OCI-M2 (cell line): ENCODE data around the gene GOLGA8H.
"Not testable (repeated sequence)": the region's sequence is repeated elsewhere in the genome, so short reads cannot be mapped to it uniquely, and the experiment has no call there.

Experiments used
- DNase-seq: peaks from one replicate; lab custom pipeline; 2025; ENCODE audit not compliant: unreplicated experiment; lab: John Stamatoyannopoulos, UW

GOLGA8H gene

GRCh38 chr15:30603796-30604195, at the start of gene GOLGA8H:
Gene GOLGA8H (plus strand): TSS chr15:30604028. CDS start chr15:30604126, 98 bp downstream.
- not testable (repeated sequence) for DNase-seq

GRCh38 chr15:30566949-30567348, 36.9 kb upstream of the GOLGA8H start:
- DNase-seq, result not testable (repeated sequence)

- DNase-seq, result not testable (repeated sequence)
Observed at GRCh38 chr15:30573012-30573491, 30.8 kb upstream of the GOLGA8H start.

GRCh38 chr15:30579394-30579970, 24.3 kb upstream of the GOLGA8H start:
- not testable (repeated sequence) for DNase-seq

- not testable (repeated sequence) for DNase-seq
Observed at GRCh38 chr15:30580716-30581115, 23.1 kb upstream of the GOLGA8H start.

- not testable (repeated sequence) for DNase-seq
Observed at GRCh38 chr15:30598953-30599352, 4.9 kb upstream of the GOLGA8H start.

- DNase-seq, result not testable (repeated sequence)
Observed at GRCh38 chr15:30612271-30612670, 8.4 kb downstream of the GOLGA8H start.

- not testable (repeated sequence) for DNase-seq
Observed at GRCh38 chr15:30621342-30621741, 17.5 kb downstream of the GOLGA8H start.

- not testable (repeated sequence) for DNase-seq
Observed at GRCh38 chr15:30625436-30626193, 21.8 kb downstream of the GOLGA8H start, which contains the start of gene ARHGAP11B. Gene ARHGAP11B (plus strand): TSS chr15:30626128.

- DNase-seq, result not testable (repeated sequence)
Observed at GRCh38 chr15:30626194-30626565, 22.4 kb downstream of the GOLGA8H start.

- DNase-seq, result not testable (repeated sequence)
Observed at GRCh38 chr15:30626632-30627031, 22.8 kb downstream of the GOLGA8H start.

- no peak for DNase-seq
Observed at GRCh38 chr15:30650012-30650929, 46.4 kb downstream of the GOLGA8H start.

- not testable (repeated sequence) for DNase-seq
Observed at GRCh38 chr15:30661154-30661553, 57.3 kb downstream of the GOLGA8H start.
